ENCODE results near the gene DLG2. TPM values are rescaled to one million over a fixed set of nuclear protein-coding genes. Genes with fewer than 3 reads are reported as not detected.
"Not testable (repeated sequence)": the region's sequence is repeated elsewhere in the genome, so short reads cannot be mapped to it uniquely, and the experiment has no call there.

Gene DLG2
- total RNA-seq, 1 donor from 2014 or later: 0.51 TPM

- no peak for DNase-seq (ENCODE audit: low read depth in 2 of 2)
Observed at GRCh38 chr11:84793318-84793717, 833.8 kb downstream of the DLG2 start.

- DNase-seq (ENCODE audit: low read depth in 2 of 2): no peak
Observed at GRCh38 chr11:84790849-84791427, 836.2 kb downstream of the DLG2 start.

GRCh38 chr11:84788220-84788619 lies 838.9 kb downstream of the DLG2 start:
- no peak for DNase-seq (ENCODE audit: low read depth in 2 of 2)

- DNase-seq (ENCODE audit: low read depth in 2 of 2): not testable (repeated sequence)
Observed at GRCh38 chr11:84784158-84784557, 843.0 kb downstream of the DLG2 start.

- no peak for DNase-seq (ENCODE audit: low read depth in 2 of 2)
Observed at GRCh38 chr11:84780689-84781293, 846.4 kb downstream of the DLG2 start.

GRCh38 chr11:84775503-84775902 lies 851.6 kb downstream of the DLG2 start:
- DNase-seq (ENCODE audit: low read depth in 2 of 2): no peak

- no peak for DNase-seq (ENCODE audit: low read depth in 2 of 2)
Observed at GRCh38 chr11:84763931-84764330, 863.2 kb downstream of the DLG2 start.

GRCh38 chr11:84757711-84758110 lies 869.4 kb downstream of the DLG2 start:
- DNase-seq (ENCODE audit: low read depth in 2 of 2): no peak

- DNase-seq (ENCODE audit: low read depth in 2 of 2): no peak
Observed at GRCh38 chr11:84751371-84751770, 875.8 kb downstream of the DLG2 start.

GRCh38 chr11:84747871-84748270 lies 879.3 kb downstream of the DLG2 start:
- DNase-seq (ENCODE audit: low read depth in 2 of 2): no peak

GRCh38 chr11:84740050-84740449 lies 887.1 kb downstream of the DLG2 start:
- DNase-seq (ENCODE audit: low read depth in 2 of 2): no peak

GRCh38 chr11:84724256-84724655 lies 902.9 kb downstream of the DLG2 start:
- no peak for DNase-seq (ENCODE audit: low read depth in 2 of 2)

- DNase-seq (ENCODE audit: low read depth in 2 of 2): no peak
Observed at GRCh38 chr11:84722583-84723108, 904.5 kb downstream of the DLG2 start.

- DNase-seq (ENCODE audit: low read depth in 2 of 2): no peak
Observed at GRCh38 chr11:84721561-84721961, 905.6 kb downstream of the DLG2 start.

- DNase-seq (ENCODE audit: low read depth in 2 of 2): no peak
Observed at GRCh38 chr11:84720706-84721402, 906.3 kb downstream of the DLG2 start.

- no peak for DNase-seq (ENCODE audit: low read depth in 2 of 2)
Observed at GRCh38 chr11:84719935-84720577, 907.1 kb downstream of the DLG2 start.

- DNase-seq (ENCODE audit: low read depth in 2 of 2): no peak
Observed at GRCh38 chr11:84714316-84714780, 912.8 kb downstream of the DLG2 start.

GRCh38 chr11:84691830-84692229 lies 935.3 kb downstream of the DLG2 start:
- DNase-seq (ENCODE audit: low read depth in 2 of 2): no peak

GRCh38 chr11:84687433-84687832 lies 939.7 kb downstream of the DLG2 start:
- no peak for DNase-seq (ENCODE audit: low read depth in 2 of 2)

GRCh38 chr11:84686716-84687115 lies 940.4 kb downstream of the DLG2 start:
- no peak for DNase-seq (ENCODE audit: low read depth in 2 of 2)

GRCh38 chr11:84685976-84686375 lies 941.2 kb downstream of the DLG2 start:
- no peak for DNase-seq (ENCODE audit: low read depth in 2 of 2)

GRCh38 chr11:84685149-84685548 lies 942.0 kb downstream of the DLG2 start:
- no peak for DNase-seq (ENCODE audit: low read depth in 2 of 2)

All from dermis microvascular lymphatic vessel endothelial cell (primary cell).